GM12874 (cell line): Measurements from ENCODE around the gene DDR1.

ENCODE experiments used
- CTCF ChIP-seq: IDR thresholded peaks from 2 replicates; pipeline ENCODE4 v1.5.1; 2011; ENCODE audit warnings: low read depth, mild to moderate bottlenecking, control low read depth, low read length, moderate library complexity; ENCODE audit not compliant: insufficient read depth

DDR1 gene

DNA sequence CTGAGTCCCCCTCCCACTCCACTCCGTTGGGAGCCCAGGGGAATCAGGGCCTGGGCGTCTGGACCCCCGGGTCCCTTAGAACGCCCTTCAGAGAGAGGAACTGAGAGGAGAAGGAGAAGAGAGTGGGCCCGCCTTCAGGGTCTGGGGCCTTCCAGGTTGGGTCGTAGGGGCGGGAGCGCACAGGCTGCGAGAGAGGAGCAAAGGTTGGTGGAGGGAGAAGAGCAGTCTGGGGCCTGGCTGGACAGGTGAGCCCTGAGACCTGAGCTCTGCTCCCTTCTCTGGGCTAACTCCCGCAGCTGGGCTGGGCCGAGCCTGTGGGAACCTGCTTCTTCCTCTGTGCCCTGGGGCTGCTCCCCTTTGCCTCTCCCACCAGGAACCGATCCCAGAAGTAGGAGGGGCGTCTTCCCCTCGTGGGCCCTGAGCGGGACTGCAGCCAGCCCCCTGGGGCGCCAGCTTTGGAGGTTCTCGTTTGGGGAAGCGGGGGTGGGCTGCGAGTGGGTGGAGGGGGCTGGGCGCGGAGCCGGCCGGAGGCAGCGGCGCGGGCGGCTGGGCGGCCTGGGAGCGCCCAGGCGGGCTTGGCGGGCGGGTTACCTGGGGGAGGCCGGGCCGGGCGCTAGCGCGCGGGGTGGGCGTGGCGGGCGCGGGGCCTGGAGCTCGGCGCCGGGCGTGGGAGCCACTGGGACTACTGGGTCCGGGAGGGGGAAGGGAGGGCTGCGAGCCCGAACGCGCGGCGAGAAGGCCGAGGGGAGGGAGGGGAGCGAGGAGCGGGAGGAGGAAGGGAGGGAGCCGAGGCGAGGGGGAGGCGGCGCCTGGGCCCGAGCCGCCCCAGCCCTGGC lies at the start of gene DDR1:
DDR1 (plus strand) TSS at position 835 of the 836 bp plus-strand sequence. CDS start 4,211 bp downstream, outside the sequence.
- no peak for TF ChIP-seq CTCF

DNA sequence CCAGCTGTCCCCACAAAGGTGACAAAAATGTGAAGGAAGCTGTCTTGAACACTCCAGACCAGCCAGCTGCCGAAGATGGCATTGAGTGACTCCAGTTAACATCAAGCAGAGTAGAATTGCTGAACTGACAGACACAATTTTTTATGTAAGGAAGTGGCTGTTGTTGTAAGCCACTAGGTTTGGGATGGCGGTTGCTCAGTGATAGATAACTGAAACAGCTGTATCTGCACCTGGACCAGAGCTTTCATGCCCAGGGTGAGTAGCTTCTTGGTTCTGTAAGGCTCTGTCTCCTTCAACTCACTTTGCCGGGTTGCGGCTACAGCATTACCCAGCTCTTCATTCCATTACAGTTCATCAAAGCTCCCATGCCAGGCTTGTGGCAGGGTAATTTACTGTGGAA lies 49.7 kb upstream of the DDR1 start:
- TF ChIP-seq CTCF, result no peak

DNA sequence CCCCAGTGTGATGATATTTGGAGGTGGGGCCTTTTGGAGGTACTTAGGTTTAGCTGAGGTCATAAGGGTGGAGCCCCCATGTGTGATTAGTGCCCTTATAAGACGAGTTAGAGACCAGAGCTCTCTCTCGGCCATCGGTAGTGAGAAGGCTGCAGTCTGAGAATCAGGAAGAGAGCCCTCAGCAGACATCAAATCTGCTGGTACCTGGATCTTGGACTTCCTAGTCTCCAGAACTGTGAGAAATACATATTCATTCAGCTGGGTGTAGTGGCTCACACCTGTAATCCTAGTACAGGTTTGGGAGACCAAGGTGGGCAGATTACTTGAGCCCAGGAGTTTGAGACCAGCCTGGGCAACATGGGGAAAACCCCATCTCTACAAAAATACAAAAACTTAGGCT lies 48.7 kb upstream of the DDR1 start:
- TF ChIP-seq CTCF, result no peak

DNA sequence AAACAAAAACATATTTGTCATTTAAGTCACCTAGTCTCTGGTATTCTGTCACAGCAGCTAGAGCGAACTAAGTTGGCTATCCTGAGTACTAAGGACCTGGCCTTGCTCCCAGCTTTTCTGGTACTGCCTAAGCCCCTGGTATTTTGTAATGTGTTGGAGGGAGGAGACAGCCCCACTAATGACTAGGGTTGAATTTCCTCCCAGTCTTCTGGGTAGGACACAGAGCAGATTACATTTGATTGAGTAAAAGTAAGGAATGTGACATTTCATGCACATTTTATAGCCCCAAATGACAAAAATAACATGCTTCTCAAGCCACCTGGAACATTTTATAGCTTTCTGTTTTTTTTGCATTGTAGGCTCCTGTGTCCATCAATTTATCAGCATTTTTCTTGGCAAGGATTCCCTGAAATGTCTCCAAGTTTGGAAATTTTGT lies 47.9 kb upstream of the DDR1 start:
- no peak for TF ChIP-seq CTCF

DNA sequence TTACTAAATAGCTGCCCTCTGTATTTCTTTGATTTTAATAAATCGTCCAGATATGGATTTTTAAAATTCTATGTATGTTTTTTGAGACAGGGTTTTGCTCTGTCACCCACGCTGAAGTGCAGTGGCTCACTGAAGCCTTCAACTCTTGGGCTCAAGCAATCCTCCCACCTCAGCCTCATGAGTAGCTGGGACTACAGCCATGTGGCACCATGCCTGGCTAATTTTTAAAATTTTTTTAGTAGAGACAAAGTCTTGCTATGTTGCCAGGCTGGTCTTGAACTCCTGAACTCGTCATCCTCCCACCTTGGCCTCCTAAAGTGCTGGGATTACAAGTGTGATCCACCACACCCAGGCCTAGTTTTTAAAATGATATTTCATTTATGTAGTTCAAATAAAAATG lies 47.4 kb upstream of the DDR1 start:
- TF ChIP-seq CTCF, result no peak

GRCh38 chr6:30837432-30837831 lies 46.9 kb upstream of the DDR1 start:
- no peak for TF ChIP-seq CTCF

GRCh38 chr6:30837870-30838269 lies 46.4 kb upstream of the DDR1 start:
- no peak for TF ChIP-seq CTCF

DNA sequence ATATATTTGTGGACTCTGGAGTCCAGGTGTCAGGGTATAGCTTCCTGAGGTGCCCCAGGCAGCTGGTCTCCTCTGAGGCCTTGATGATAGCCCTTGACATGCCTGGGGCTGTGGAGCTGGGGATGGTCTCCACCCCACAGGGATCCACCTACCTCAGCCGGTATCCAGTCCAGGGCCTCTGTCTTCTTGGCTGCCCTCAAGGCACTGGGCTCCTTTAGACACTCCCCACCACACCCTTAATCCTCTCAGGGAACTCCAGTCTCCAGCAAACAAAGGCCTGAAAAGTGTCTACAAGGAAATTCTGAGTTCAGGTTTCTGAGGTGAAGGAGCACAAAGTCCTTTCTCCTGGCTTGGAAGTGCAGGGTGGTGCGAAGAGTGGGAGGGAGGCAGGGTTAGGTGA lies 44.6 kb upstream of the DDR1 start:
- TF ChIP-seq CTCF, result no peak
